ENCODE results near the gene TNFSF10.

- TF ChIP-seq, protein P1, sequence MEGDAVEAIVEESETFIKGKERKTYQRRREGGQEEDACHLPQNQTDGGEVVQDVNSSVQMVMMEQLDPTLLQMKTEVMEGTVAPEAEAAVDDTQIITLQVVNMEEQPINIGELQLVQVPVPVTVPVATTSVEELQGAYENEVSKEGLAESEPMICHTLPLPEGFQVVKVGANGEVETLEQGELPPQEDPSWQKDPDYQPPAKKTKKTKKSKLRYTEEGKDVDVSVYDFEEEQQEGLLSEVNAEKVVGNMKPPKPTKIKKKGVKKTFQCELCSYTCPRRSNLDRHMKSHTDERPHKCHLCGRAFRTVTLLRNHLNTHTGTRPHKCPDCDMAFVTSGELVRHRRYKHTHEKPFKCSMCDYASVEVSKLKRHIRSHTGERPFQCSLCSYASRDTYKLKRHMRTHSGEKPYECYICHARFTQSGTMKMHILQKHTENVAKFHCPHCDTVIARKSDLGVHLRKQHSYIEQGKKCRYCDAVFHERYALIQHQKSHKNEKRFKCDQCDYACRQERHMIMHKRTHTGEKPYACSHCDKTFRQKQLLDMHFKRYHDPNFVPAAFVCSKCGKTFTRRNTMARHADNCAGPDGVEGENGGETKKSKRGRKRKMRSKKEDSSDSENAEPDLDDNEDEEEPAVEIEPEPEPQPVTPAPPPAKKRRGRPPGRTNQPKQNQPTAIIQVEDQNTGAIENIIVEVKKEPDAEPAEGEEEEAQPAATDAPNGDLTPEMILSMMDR (IDR thresholded peaks at IDR 0.05), result no peak
- TF ChIP-seq POLR2A (IDR thresholded peaks at IDR 0.05), result peak in 1 of 2 donors; percentile 38
Measured at GRCh38 chr3:172562871-172563865, 39.9 kb upstream of the TNFSF10 start.
